Sigmoid colon (tissue), 4 donors: ENCODE data around the gene RPL7A.

Source experiments
- EP300 ChIP-seq, 4 donors: sonication (generic); formaldehyde crosslinking; IDR thresholded peaks; one replicate each; pipeline ENCODE4 v1.6.1; 2017; ENCODE audit warnings: antibody characterized with exemption in 4 of 4
- POLR2A ChIP-seq, 2 donors: fragments of 450-650 bp; IDR thresholded peaks; one replicate each; pipeline ENCODE4 v1.6.1; 2016; ENCODE audit warnings: antibody characterized with exemption in 2 of 2, mild to moderate bottlenecking in 2 of 2, moderate library complexity in 2 of 2
- TF ChIP-seq, protein P1 (sequence below), 4 experiments: fragments of 450-650 bp in 3 of 4; fragments of 200-600 bp in 1 of 4; IDR thresholded peaks; one replicate each; pipeline ENCODE4 v1.5.1; 2016 to 2019; ENCODE audit warnings: antibody characterized with exemption in 4 of 4, mild to moderate bottlenecking in 3 of 4, moderate library complexity in 2 of 4

DNA sequence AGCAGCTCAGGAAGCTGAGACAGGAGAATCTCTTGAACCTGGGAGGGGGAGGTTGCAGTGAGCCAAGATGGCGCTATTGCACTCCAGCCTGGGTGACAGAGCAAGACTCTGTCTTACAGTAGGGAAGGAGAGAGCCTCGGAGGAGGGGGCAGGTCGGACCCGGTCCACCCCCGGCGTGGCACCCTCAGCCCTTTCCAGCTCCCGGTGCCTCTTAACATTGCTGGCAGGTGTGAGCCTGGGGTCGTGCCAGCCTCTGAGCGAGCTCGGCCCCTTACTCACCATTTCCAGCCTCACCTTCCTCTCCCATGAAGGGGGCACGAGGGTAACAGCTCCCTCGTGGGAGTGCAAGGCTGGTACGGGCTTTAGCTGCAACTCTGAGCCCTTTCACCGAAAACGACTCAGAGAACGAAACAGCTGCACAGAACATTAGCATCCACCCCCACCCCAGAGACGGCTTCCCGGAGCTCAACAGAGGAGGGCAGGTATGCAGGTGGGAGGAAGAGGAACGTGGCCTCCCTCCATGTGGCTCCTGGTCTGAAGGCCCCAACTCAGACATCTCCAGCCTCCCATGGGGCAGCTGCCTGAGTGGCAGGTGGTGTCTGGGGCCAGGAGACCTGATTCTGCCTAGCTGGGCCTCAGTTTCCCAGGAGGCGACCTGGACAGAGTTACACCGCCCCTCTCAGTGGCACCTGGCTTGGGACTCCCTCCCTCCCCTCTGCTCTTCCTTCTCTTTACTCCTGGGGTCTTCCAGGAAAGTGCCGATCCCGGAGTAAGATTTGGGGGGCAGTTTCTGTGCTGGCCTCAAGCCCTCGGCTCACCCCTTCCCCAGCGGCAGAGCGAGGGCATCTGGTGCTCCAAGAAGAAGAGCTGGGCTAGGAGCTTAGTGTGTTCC lies 44.5 kb upstream of the RPL7A start:
- TF ChIP-seq, protein P1, sequence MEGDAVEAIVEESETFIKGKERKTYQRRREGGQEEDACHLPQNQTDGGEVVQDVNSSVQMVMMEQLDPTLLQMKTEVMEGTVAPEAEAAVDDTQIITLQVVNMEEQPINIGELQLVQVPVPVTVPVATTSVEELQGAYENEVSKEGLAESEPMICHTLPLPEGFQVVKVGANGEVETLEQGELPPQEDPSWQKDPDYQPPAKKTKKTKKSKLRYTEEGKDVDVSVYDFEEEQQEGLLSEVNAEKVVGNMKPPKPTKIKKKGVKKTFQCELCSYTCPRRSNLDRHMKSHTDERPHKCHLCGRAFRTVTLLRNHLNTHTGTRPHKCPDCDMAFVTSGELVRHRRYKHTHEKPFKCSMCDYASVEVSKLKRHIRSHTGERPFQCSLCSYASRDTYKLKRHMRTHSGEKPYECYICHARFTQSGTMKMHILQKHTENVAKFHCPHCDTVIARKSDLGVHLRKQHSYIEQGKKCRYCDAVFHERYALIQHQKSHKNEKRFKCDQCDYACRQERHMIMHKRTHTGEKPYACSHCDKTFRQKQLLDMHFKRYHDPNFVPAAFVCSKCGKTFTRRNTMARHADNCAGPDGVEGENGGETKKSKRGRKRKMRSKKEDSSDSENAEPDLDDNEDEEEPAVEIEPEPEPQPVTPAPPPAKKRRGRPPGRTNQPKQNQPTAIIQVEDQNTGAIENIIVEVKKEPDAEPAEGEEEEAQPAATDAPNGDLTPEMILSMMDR (IDR thresholded peaks at IDR 0.05) = no peak
- TF ChIP-seq POLR2A (IDR thresholded peaks at IDR 0.05) = no peak
- no peak for TF ChIP-seq EP300 (IDR thresholded peaks at IDR 0.05)
